Liver (tissue), 9 donors: ENCODE data around the gene PALLD. TPM values are rescaled to one million over a fixed set of nuclear protein-coding genes. Genes with fewer than 3 reads are reported as not detected.

ENCODE experiments used
- DNase-seq: peaks from one replicate; pipeline ENCODE4 v3.0.0-alpha.2; 2017; ENCODE audit warnings: low spot score
- H3K27ac ChIP-seq, 2 donors: one replicate each; pipeline ENCODE4 v1.7.0; 2013; ENCODE audit warnings: inconsistent platforms in 2 of 2, low read length in 2 of 2, control low read depth in 1 of 2, low read depth in 1 of 2, mild to moderate bottlenecking in 1 of 2
- H3K27me3 ChIP-seq, 4 donors: one replicate each; pipeline versions ENCODE4 v1.6.1 to v1.7.0; 2013; ENCODE audit warnings: low read length in 3 of 4, inconsistent platforms in 1 of 4, mild to moderate bottlenecking in 1 of 4, moderate library complexity in 1 of 4; ENCODE audit not compliant: control insufficient read depth in 4 of 4, insufficient read depth in 4 of 4
- H3K36me3 ChIP-seq, 4 donors: one replicate each; pipeline versions ENCODE4 v1.6.1 to v1.7.0; 2013; ENCODE audit warnings: low read length in 3 of 4, mild to moderate bottlenecking in 3 of 4, low read depth in 1 of 4, moderate library complexity in 1 of 4; ENCODE audit not compliant: control insufficient read depth in 4 of 4, insufficient read depth in 3 of 4
- H3K4me1 ChIP-seq, 4 donors: one replicate each; pipeline versions ENCODE4 v1.6.1 to v1.7.0; 2013; ENCODE audit warnings: low read length in 3 of 4, mild to moderate bottlenecking in 3 of 4, moderate library complexity in 1 of 4; ENCODE audit not compliant: control insufficient read depth in 4 of 4, insufficient read depth in 4 of 4
- H3K4me3 ChIP-seq, 3 donors: one replicate each; pipeline versions ENCODE4 v1.6.1 to v1.7.0; 2013; ENCODE audit warnings: low read length in 3 of 3, control low read depth in 1 of 3, low read depth in 1 of 3, mild to moderate bottlenecking in 1 of 3
- H3K9ac ChIP-seq, 2 donors: one replicate each; pipeline ENCODE4 v1.7.0; 2013; ENCODE audit warnings: low read length in 2 of 2, mild to moderate bottlenecking in 2 of 2, moderate library complexity in 2 of 2, control low read depth in 1 of 2, low read depth in 1 of 2
- H3K9me3 ChIP-seq, 4 donors: one replicate each; pipeline versions ENCODE4 v1.6.1 to v1.7.0; 2013; ENCODE audit warnings: low read length in 3 of 4; ENCODE audit not compliant: control insufficient read depth in 4 of 4
- ATF3 ChIP-seq: IDR thresholded peaks from 2 replicates; pipeline ENCODE4 v1.6.1; 2016; ENCODE audit warnings: antibody characterized with exemption
- EGR1 ChIP-seq, 2 donors: IDR thresholded peaks; 2 replicates each; pipeline ENCODE4 v1.6.1; 2016 to 2018; ENCODE audit warnings: antibody characterized with exemption in 2 of 2, low read depth in 2 of 2
- FOXA1 ChIP-seq: IDR thresholded peaks from 2 replicates; pipeline ENCODE4 v1.6.1; 2016; ENCODE audit warnings: antibody characterized with exemption
- FOXA2 ChIP-seq: IDR thresholded peaks from 2 replicates; pipeline ENCODE4 v1.6.1; 2016; ENCODE audit warnings: antibody characterized with exemption
- GABPA ChIP-seq, 2 donors: IDR thresholded peaks in 1 of 2; conservative IDR thresholded peaks in 1 of 2; 2 replicates each; pipeline ENCODE4 v1.6.1; 2016; ENCODE audit warnings: antibody characterized with exemption in 2 of 2, mild to moderate bottlenecking in 1 of 2, moderate library complexity in 1 of 2
- HNF4A ChIP-seq, 2 donors: conservative IDR thresholded peaks; 2 replicates each; pipeline ENCODE4 v1.6.1; 2016; ENCODE audit warnings: antibody characterized with exemption in 2 of 2, mild to moderate bottlenecking in 2 of 2
- HNF4G ChIP-seq: IDR thresholded peaks from 2 replicates; pipeline ENCODE4 v1.6.1; 2016; ENCODE audit warnings: antibody characterized with exemption
- JUND ChIP-seq, 2 donors: IDR thresholded peaks; 2 replicates each; pipeline ENCODE4 v1.6.1; 2016; ENCODE audit warnings: antibody characterized with exemption in 2 of 2
- MAX ChIP-seq: IDR thresholded peaks from 2 replicates; pipeline ENCODE4 v1.6.1; 2016; ENCODE audit warnings: antibody characterized with exemption
- NR2F2 ChIP-seq: IDR thresholded peaks from 2 replicates; pipeline ENCODE4 v1.6.1; 2016; ENCODE audit warnings: antibody characterized with exemption
- RAD21 ChIP-seq, 2 donors: IDR thresholded peaks; 2 replicates each; pipeline ENCODE4 v1.6.1; 2016; ENCODE audit warnings: antibody characterized with exemption in 2 of 2, mild to moderate bottlenecking in 2 of 2
- REST ChIP-seq: IDR thresholded peaks from 2 replicates; pipeline ENCODE4 v1.6.1; 2016; ENCODE audit warnings: antibody characterized with exemption, mild to moderate bottlenecking
- RXRA ChIP-seq, 2 donors: IDR thresholded peaks; 2 replicates each; pipeline ENCODE4 v1.6.1; 2017 to 2018; ENCODE audit warnings: antibody characterized with exemption in 2 of 2, mild to moderate bottlenecking in 1 of 2
- TAF1 ChIP-seq: conservative IDR thresholded peaks from 2 replicates; pipeline ENCODE4 v1.6.1; 2016; ENCODE audit warnings: antibody characterized with exemption, mild to moderate bottlenecking
- ZBTB33 ChIP-seq: IDR thresholded peaks from 2 replicates; pipeline ENCODE4 v1.6.1; 2016; ENCODE audit warnings: antibody characterized with exemption
- WGBS: extraction: QIAGEN DNeasy Blood & Tissue Kit; methylation state at CpG from one replicate; pipeline ENCODE4 v1.1.7; 2013; 5-methylcytosine and 5-hydroxymethylcytosine counted together
- polyA plus RNA-seq, 2 donors: library from polyadenylated mRNA; stranded (reverse) in 1 of 2; unstranded in 1 of 2; fragments of 200-250 nt in 1 of 2; fragments of >200 nt in 1 of 2; fragmentation: Nextera tagmentation in 1 of 2; extraction: Ambion mirVana in 1 of 2; gene quantifications; one replicate each; pipeline versions ENCODE4 v1.2.1 to v1.2.3, GENCODE V29; 2013 to 2015
- total RNA-seq, 2 donors: library from RNA; depleted of rRNA; stranded (reverse); fragments of >200 nt; gene quantifications; one replicate each; pipeline ENCODE4 v1.2.3, GENCODE V29; 2014
- donor health status: healthy.
- donor health status: healthy.
- donor health status: healthy.
- donor health status: healthy.
- donor health status: healthy.

Gene PALLD
- total and polyA plus RNA-seq, 4 donors = 9.0 to 26.3 (median 14.7) TPM

- no peak for TF ChIP-seq REST
- TF ChIP-seq EGR1 (IDR thresholded peaks at IDR 0.05; ENCODE audit: low read depth in 2 of 2) = no peak
- TF ChIP-seq NR2F2 = no peak
Observed at GRCh38 chr4:168605411-168605810, 108.6 kb downstream of the PALLD start (continued).

GRCh38 chr4:168607215-168607614 lies 110.4 kb downstream of the PALLD start:
- H3K27ac ChIP-seq = no peak overlapping the region
- 94% methylated on average over 5 of the region's 5 CpGs for WGBS
- DNase-seq = no peak
- H3K4me1 ChIP-seq = no peaks in the 10 kb centered on the region
- no peaks in the 10 kb centered on the region for H3K9me3 ChIP-seq
- no peak overlapping the region for H3K4me3 ChIP-seq
- no peaks in the 10 kb centered on the region for H3K27me3 ChIP-seq
- TF ChIP-seq EGR1 (IDR thresholded peaks at IDR 0.05; ENCODE audit: low read depth in 2 of 2) = no peak
- TF ChIP-seq HNF4A (conservative IDR thresholded peaks at IDR 0.05) = no peak
- TF ChIP-seq REST = no peak
- TF ChIP-seq GABPA (IDR thresholded peaks at IDR 0.05 in 1 of 2, conservative IDR thresholded peaks at IDR 0.05 in 1 of 2) = no peak
- TF ChIP-seq FOXA2 = no peak
- TF ChIP-seq ZBTB33 = no peak
- no peak for TF ChIP-seq HNF4G
- no peak for TF ChIP-seq FOXA1
- H3K9ac ChIP-seq = no peak overlapping the region
- H3K36me3 ChIP-seq = no peaks in the 10 kb centered on the region

- H3K27me3 ChIP-seq = no peaks in the 10 kb centered on the region
- no peak for TF ChIP-seq FOXA2
- no peak for TF ChIP-seq MAX
- TF ChIP-seq GABPA (IDR thresholded peaks at IDR 0.05 in 1 of 2, conservative IDR thresholded peaks at IDR 0.05 in 1 of 2) = no peak
- TF ChIP-seq ZBTB33 = no peak
- no peak for TF ChIP-seq HNF4A (conservative IDR thresholded peaks at IDR 0.05)
- no peak for TF ChIP-seq TAF1
- TF ChIP-seq JUND (IDR thresholded peaks at IDR 0.05) = no peak
- TF ChIP-seq ATF3 = no peak
- no peak for TF ChIP-seq FOXA1
- TF ChIP-seq RAD21 (IDR thresholded peaks at IDR 0.05) = no peak
- no peak for TF ChIP-seq EGR1 (IDR thresholded peaks at IDR 0.05; ENCODE audit: low read depth in 2 of 2)
- TF ChIP-seq NR2F2 = no peak
- no peak for TF ChIP-seq RXRA (IDR thresholded peaks at IDR 0.05)
Observed at GRCh38 chr4:168608771-168609170, 111.9 kb downstream of the PALLD start.

More at GRCh38 chr4:168608771-168609170, 111.9 kb downstream of the PALLD start:
- H3K36me3 ChIP-seq = no peaks in the 10 kb centered on the region
- no peak overlapping the region for H3K27ac ChIP-seq
- no peak overlapping the region for H3K4me3 ChIP-seq
- H3K4me1 ChIP-seq = no peaks in the 10 kb centered on the region
- H3K9me3 ChIP-seq = no peaks in the 10 kb centered on the region
- DNase-seq = no peak
- WGBS = 82% methylated on average over 4 of the region's 4 CpGs
- H3K9ac ChIP-seq = no peak overlapping the region
